Mucosa of stomach (tissue), 1 donor: ENCODE measurements around the gene GRIP2.

Source experiments
- H3K27me3 ChIP-seq: one replicate; pipeline ENCODE4 v1.7.0; 2013; ENCODE audit warnings: mild to moderate bottlenecking, low read length; ENCODE audit not compliant: control insufficient read depth, insufficient read depth
- H3K36me3 ChIP-seq: one replicate; pipeline ENCODE4 v1.7.0; 2013; ENCODE audit warnings: low read length; ENCODE audit not compliant: control insufficient read depth, insufficient read depth
- H3K4me1 ChIP-seq: one replicate; pipeline ENCODE4 v1.7.0; 2013; ENCODE audit warnings: mild to moderate bottlenecking, low read length; ENCODE audit not compliant: control insufficient read depth, insufficient read depth
- H3K4me3 ChIP-seq: one replicate; pipeline ENCODE4 v1.7.0; 2013; ENCODE audit warnings: low read length
- H3K9ac ChIP-seq: one replicate; pipeline ENCODE4 v1.7.0; 2013; ENCODE audit warnings: mild to moderate bottlenecking, low read length, moderate library complexity
- H3K9me3 ChIP-seq: one replicate; pipeline ENCODE4 v1.7.0; 2013; ENCODE audit warnings: mild to moderate bottlenecking, low read length, moderate library complexity; ENCODE audit not compliant: control insufficient read depth
- donor health status: Pancreatic carcinoma.

The GRIP2 gene

GRCh38 chr3:14452740-14453710 lies 87.1 kb downstream of the GRIP2 start:
- H3K27me3 ChIP-seq: no peaks in the 10 kb centered on the region
- peaks cover 59% of the 10 kb centered on the region for H3K4me1 ChIP-seq
- H3K9ac ChIP-seq: peak overlapping the region; percentile 49
- H3K4me3 ChIP-seq: no peak overlapping the region
- H3K36me3 ChIP-seq: peaks cover 6% of the 10 kb centered on the region
- no peaks in the 10 kb centered on the region for H3K9me3 ChIP-seq

- Histone ChIP-seq H3K9me3 (no peaks in the 10 kb centered on the region), H3K36me3 (peaks cover 14% of the 10 kb centered on the region), H3K4me3 (no peak overlapping the region), H3K27me3 (no peaks in the 10 kb centered on the region), H3K9ac (peak overlapping the region; percentile 40), H3K4me1 (peaks cover 53% of the 10 kb centered on the region)
These were observed 88.0 kb downstream of the GRIP2 start for GRCh38 chr3:14451844-14452739.

- Histone ChIP-seq H3K9me3 (no peaks in the 10 kb centered on the region), H3K27me3 (no peaks in the 10 kb centered on the region), H3K36me3 (peaks cover 14% of the 10 kb centered on the region), H3K4me3 (no peak overlapping the region), H3K4me1 (peaks cover 51% of the 10 kb centered on the region), H3K9ac (no peak overlapping the region)
These were observed 89.1 kb downstream of the GRIP2 start for GRCh38 chr3:14450922-14451606.

GRCh38 chr3:14450506-14450905 lies 89.6 kb downstream of the GRIP2 start:
- Histone ChIP-seq H3K4me1 (peaks cover 45% of the 10 kb centered on the region), H3K4me3 (no peak overlapping the region), H3K9me3 (no peaks in the 10 kb centered on the region), H3K36me3 (peaks cover 14% of the 10 kb centered on the region), H3K27me3 (no peaks in the 10 kb centered on the region), H3K9ac (no peak overlapping the region)

- peaks cover 31% of the 10 kb centered on the region for H3K4me1 ChIP-seq
- H3K9ac ChIP-seq: no peak overlapping the region
- no peaks in the 10 kb centered on the region for H3K9me3 ChIP-seq
- peaks cover 14% of the 10 kb centered on the region for H3K36me3 ChIP-seq
- no peak overlapping the region for H3K4me3 ChIP-seq
- no peaks in the 10 kb centered on the region for H3K27me3 ChIP-seq
These were observed 91.1 kb downstream of the GRIP2 start for GRCh38 chr3:14448756-14449727.

GRCh38 chr3:14448063-14448462 lies 92.1 kb downstream of the GRIP2 start:
- no peak overlapping the region for H3K9ac ChIP-seq
- H3K36me3 ChIP-seq: peaks cover 14% of the 10 kb centered on the region
- H3K27me3 ChIP-seq: no peaks in the 10 kb centered on the region
- peaks cover 26% of the 10 kb centered on the region for H3K4me1 ChIP-seq
- H3K4me3 ChIP-seq: no peak overlapping the region
- H3K9me3 ChIP-seq: no peaks in the 10 kb centered on the region

- H3K36me3 ChIP-seq: peaks cover 14% of the 10 kb centered on the region
These were observed 93.1 kb downstream of the GRIP2 start for GRCh38 chr3:14446988-14447570.

GRCh38 chr3:14445773-14446172 lies 94.4 kb downstream of the GRIP2 start:
- no peaks in the 10 kb centered on the region for H3K9me3 ChIP-seq
- H3K9ac ChIP-seq: no peak overlapping the region
- peaks cover 14% of the 10 kb centered on the region for H3K36me3 ChIP-seq

More at GRCh38 chr3:14446988-14447570, 93.1 kb downstream of the GRIP2 start:
- Histone ChIP-seq H3K27me3 (no peaks in the 10 kb centered on the region), H3K4me3 (no peak overlapping the region), H3K9ac (no peak overlapping the region), H3K9me3 (no peaks in the 10 kb centered on the region), H3K4me1 (peaks cover 18% of the 10 kb centered on the region)

GRCh38 chr3:14444380-14444779 lies 95.8 kb downstream of the GRIP2 start:
- Histone ChIP-seq H3K36me3 (peaks cover 14% of the 10 kb centered on the region), H3K4me3 (no peak overlapping the region), H3K9me3 (no peaks in the 10 kb centered on the region), H3K27me3 (no peaks in the 10 kb centered on the region), H3K4me1 (peaks cover 32% of the 10 kb centered on the region), H3K9ac (no peak overlapping the region)

More at GRCh38 chr3:14445773-14446172, 94.4 kb downstream of the GRIP2 start:
- Histone ChIP-seq H3K4me3 (no peak overlapping the region), H3K27me3 (no peaks in the 10 kb centered on the region), H3K4me1 (peaks cover 20% of the 10 kb centered on the region)

- no peaks in the 10 kb centered on the region for H3K27me3 ChIP-seq
- no peaks in the 10 kb centered on the region for H3K9me3 ChIP-seq
- H3K9ac ChIP-seq: no peak overlapping the region
- H3K4me1 ChIP-seq: peaks cover 47% of the 10 kb centered on the region
- no peak overlapping the region for H3K4me3 ChIP-seq
- no peaks in the 10 kb centered on the region for H3K36me3 ChIP-seq
These were observed 98.2 kb downstream of the GRIP2 start for GRCh38 chr3:14441920-14442300.
